K562 (cell line): Measurements from ENCODE around the gene BBC3. TPM values are rescaled to one million over a fixed set of nuclear protein-coding genes. Genes with fewer than 3 reads are reported as not detected.
A peak's percentile ranks its signal among the peaks of the same experiment; 100 is the strongest.

Experiments
- ATAC-seq: fragments of 200-7000 bp; cut with Tn5 transposase; 3 replicates; pipeline ENCODE4 v1.9.1; 2020; ENCODE audit warnings: moderate library complexity
- BruUV-seq: library from RNA; stranded (reverse); fragments of 400-500 nt; replicated peaks from 2 replicates; lab custom pipeline; 2021; lab: Mats Ljungman, UMichigan
- CTCF ChIA-PET: fragments of 300-600 bp; formaldehyde crosslinking; extraction: SDS; loops from one replicate; lab custom pipeline; 2021; ENCODE audit warnings: low intra/inter-chr PET ratio; lab: Yijun Ruan, JAX
- POLR2A ChIA-PET: fragments of 300-600, 350-650 bp; sonication (Branson Sonifier 250); formaldehyde crosslinking; extraction: SDS; loops from one replicate; lab custom pipeline; 2021; ENCODE audit warnings: antibody characterized with exemption, inconsistent platforms; lab: Yijun Ruan, JAX
- DNase-seq, 4 experiments: peaks; one replicate each; pipeline versions ENCODE4 v3.0.0 to v3.0.0-alpha.2; 2011 to 2018; ENCODE audit warnings: low spot score in 3 of 4, mixed read lengths in 3 of 4; ENCODE audit errors: extremely low read depth in 1 of 4
- FAIRE-seq: peaks from 2 replicates; lab custom pipeline; 2011; peaks lifted over from hg19 to GRCh38; lab: Jason Lieb, UNC
- H2AFZ ChIP-seq: 2 replicates; pipeline ENCODE4 v1.6.0; 2011; ENCODE audit warnings: low read depth, low read length, control low read depth, inconsistent platforms
- H3K27ac ChIP-seq: fragments of 200-600 bp; 3 replicates; pipeline ENCODE4 v1.8.0; 2011; ENCODE audit warnings: low read depth, mild to moderate bottlenecking, control low read depth, inconsistent platforms, low read length, moderate library complexity, mixed read lengths; ENCODE audit errors: extremely low read depth
- H3K27me3 ChIP-seq, 2 experiments: fragments of 300-600 bp in 1 of 2; 2 replicates in 1 of 2; 3 replicates in 1 of 2; pipeline versions ENCODE4 v1.6.0 to v1.8.0; 2011; ENCODE audit warnings: inconsistent platforms in 2 of 2, low read length in 2 of 2, mild to moderate bottlenecking in 1 of 2, mixed read lengths in 1 of 2, moderate library complexity in 1 of 2; ENCODE audit not compliant: control insufficient read depth in 2 of 2, insufficient read depth in 2 of 2
- H3K36me3 ChIP-seq: fragments of 300-600 bp; 3 replicates; pipeline ENCODE4 v1.8.0; 2011; ENCODE audit warnings: mild to moderate bottlenecking, low read length, inconsistent platforms; ENCODE audit not compliant: control insufficient read depth, insufficient read depth
- H3K4me1 ChIP-seq, 2 experiments: fragments of 200-600 bp in 1 of 2; replicated peaks in 1 of 2; 2 replicates in 1 of 2; 3 replicates in 1 of 2; pipeline versions ENCODE4 v1.5.1 to v1.8.0; 2011; ENCODE audit warnings: inconsistent platforms in 2 of 2, low read length in 2 of 2, mild to moderate bottlenecking in 1 of 2, mixed read lengths in 1 of 2, moderate library complexity in 1 of 2; ENCODE audit not compliant: control insufficient read depth in 2 of 2, insufficient read depth in 2 of 2
- H3K4me2 ChIP-seq: 2 replicates; pipeline ENCODE4 v1.6.1; 2011; ENCODE audit warnings: low read length, control low read depth, inconsistent platforms, mixed read lengths; ENCODE audit not compliant: insufficient read depth
- H3K4me3 ChIP-seq: fragments of 200-600 bp; sonication (generic), shearing (Covaris generic); 2 replicates; pipeline ENCODE4 v1.5.1; 2016; ENCODE audit warnings: control low read depth, inconsistent platforms
- H3K79me2 ChIP-seq: fragments of 200-600 bp; 3 replicates; pipeline ENCODE4 v1.8.0; 2011; ENCODE audit warnings: low read length, inconsistent platforms; ENCODE audit not compliant: control insufficient read depth, insufficient read depth
- H3K9ac ChIP-seq, 2 experiments: 2 replicates each; pipeline versions ENCODE4 v1.6.0 to v1.6.1; 2011; ENCODE audit warnings: low read depth in 2 of 2, low read length in 2 of 2, control low read depth in 1 of 2, inconsistent platforms in 1 of 2, mild to moderate bottlenecking in 1 of 2, mixed read lengths in 1 of 2; ENCODE audit not compliant: insufficient read depth in 1 of 2
- H3K9me1 ChIP-seq: one replicate; pipeline ENCODE4 v1.6.0; 2011; ENCODE audit warnings: inconsistent platforms, mild to moderate bottlenecking, low read length, moderate library complexity; ENCODE audit not compliant: control insufficient read depth, insufficient read depth
- H3K9me3 ChIP-seq: replicated peaks from 2 replicates; pipeline ENCODE4 v1.5.1; 2011; ENCODE audit warnings: low read depth, low read length, inconsistent platforms; ENCODE audit not compliant: control insufficient read depth, insufficient read depth
- H4K20me1 ChIP-seq: replicated peaks from 2 replicates; pipeline ENCODE4 v1.6.1; 2011; ENCODE audit warnings: low read length, inconsistent platforms, mixed read lengths; ENCODE audit not compliant: control insufficient read depth, insufficient read depth
- FIP1L1 ChIP-seq: fragments of 200-400 bp; formaldehyde crosslinking; IDR thresholded peaks from 2 replicates; pipeline ENCODE4 v1.6.1; 2018; ENCODE audit warnings: mild to moderate bottlenecking, low read depth, low read length; ENCODE audit not compliant: poor library complexity, severe bottlenecking
- RBM15 ChIP-seq: fragments of 200-400 bp; formaldehyde crosslinking; IDR thresholded peaks from 2 replicates; pipeline ENCODE4 v1.6.1; 2018; ENCODE audit warnings: mild to moderate bottlenecking, low read length, moderate library complexity; ENCODE audit not compliant: insufficient read depth
- SIX5 ChIP-seq, 2 experiments: IDR thresholded peaks; 2 replicates each; pipeline ENCODE4 v1.6.1; 2011; ENCODE audit warnings: low read length in 2 of 2, borderline replicate concordance in 1 of 2, low read depth in 1 of 2, mild to moderate bottlenecking in 1 of 2, moderate library complexity in 1 of 2; ENCODE audit not compliant: insufficient read depth in 1 of 2
- TEAD1 ChIP-seq, 2 experiments: fragments of 450-650 bp in 1 of 2; sonication (generic) in 1 of 2; formaldehyde crosslinking; IDR thresholded peaks; 2 replicates each; pipeline versions ENCODE4 v1.4.0 to v1.8.0; 2020 to 2022; ENCODE audit warnings: mild to moderate bottlenecking in 2 of 2, missing genetic modification reagents in 1 of 2
- ZBED1 ChIP-seq: IDR thresholded peaks from 2 replicates; pipeline ENCODE4 v1.6.1; 2014
- WGBS: fragments of 100-300 bp; shearing (Covaris generic); methylation state at CpG from one replicate; pipeline ENCODE4 v1.1.6; 2016; ENCODE audit warnings: low coverage, mixed read lengths; ENCODE audit not compliant: insufficient coverage; ENCODE audit errors: missing lambda C conversion rate; 5-methylcytosine and 5-hydroxymethylcytosine counted together
- in situ Hi-C: fragments of 300-500 bp; cut with MboI; formaldehyde crosslinking; loops from 4 replicates; pipeline ENCODE4 v1.15.0; 2018; ENCODE audit warnings: inconsistent platforms, mixed read lengths
- intact Hi-C: fragments of 100-400 bp; cut with micrococcal nuclease; formaldehyde crosslinking; loops from 2 replicates; pipeline ENCODE4 v1.14.2; 2022
- polyA plus RNA-seq, 8 experiments: library from polyadenylated mRNA; depleted of rRNA in 4 of 8; stranded (reverse) in 5 of 8; unstranded in 3 of 8; fragments of >200 nt; fragmentation: Nextera tagmentation in 2 of 8; fragmentation: Illumina TruSeq in 1 of 8; extraction: Ambion mirVana in 2 of 8; extraction: Trizol in 1 of 8; gene quantifications; 2 replicates each; pipeline versions ENCODE4 v1.2.1 to v1.2.3, GENCODE V29; 2011 to 2014; ENCODE audit warnings: inconsistent platforms in 1 of 8, missing spikeins in 1 of 8
- total RNA-seq, 7 experiments: library from RNA; depleted of rRNA in 6 of 7; stranded (reverse); fragments of >200 nt in 6 of 7; fragmentation: Illumina TruSeq in 2 of 7; extraction: Trizol in 2 of 7; gene quantifications; 2 replicates each; pipeline versions ENCODE4 v1.2.1 to v1.2.3, GENCODE V29; 2011 to 2021; ENCODE audit warnings: low replicate concordance in 1 of 7
- TF ChIP-seq, protein P1 (sequence below), 2 experiments: fragments of 450-650 bp in 1 of 2; IDR thresholded peaks; 2 replicates each; pipeline ENCODE4 v1.6.1; 2011 to 2017; ENCODE audit warnings: low read depth in 2 of 2, antibody characterized with exemption in 1 of 2, borderline replicate concordance in 1 of 2, low read length in 1 of 2, mild to moderate bottlenecking in 1 of 2, mixed read lengths in 1 of 2; ENCODE audit not compliant: control insufficient read depth in 1 of 2
- TF ChIP-seq, protein P2 (sequence below): fragments of 200-800 bp; sonication (Bioruptor generic); IDR thresholded peaks from 2 replicates; pipeline ENCODE4 v1.6.1; 2017; ENCODE audit warnings: missing genetic modification characterization, missing compliant biosample characterization
- TF ChIP-seq, protein P3 (sequence below): sonication (generic); formaldehyde crosslinking; IDR thresholded peaks from 2 replicates; pipeline ENCODE4 v1.8.0; 2022; ENCODE audit warnings: mild to moderate bottlenecking, missing genetic modification reagents

The BBC3 gene
- total and polyA plus RNA-seq, 9 of the 15 experiments (the other 6 are each of a cell fraction or from before 2014, with no cell fraction given) = 0.15 to 30.7 (median 4.8) TPM

DNA sequence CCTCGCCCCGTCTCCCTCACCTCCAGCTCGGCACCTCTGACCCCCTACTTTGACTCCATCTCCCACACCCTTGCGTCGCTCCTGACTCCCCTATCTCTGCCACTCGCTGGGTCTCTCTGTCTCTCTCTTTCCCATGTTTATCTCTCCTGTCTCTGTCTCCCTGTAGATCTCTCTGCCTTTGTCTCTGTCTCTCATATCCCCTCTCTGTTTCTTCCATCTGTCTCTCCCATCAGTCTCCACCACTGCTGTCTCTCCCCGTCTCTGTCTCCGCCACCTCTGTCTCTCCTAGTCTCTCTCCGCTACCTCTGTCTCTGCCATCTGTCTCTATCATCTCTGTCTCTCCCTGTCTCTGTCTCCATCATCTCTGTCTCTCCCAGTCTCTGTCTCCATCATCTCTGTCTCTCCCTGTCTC lies 12.4 kb upstream of the BBC3 start (continued):
- TF ChIP-seq, protein P1, sequence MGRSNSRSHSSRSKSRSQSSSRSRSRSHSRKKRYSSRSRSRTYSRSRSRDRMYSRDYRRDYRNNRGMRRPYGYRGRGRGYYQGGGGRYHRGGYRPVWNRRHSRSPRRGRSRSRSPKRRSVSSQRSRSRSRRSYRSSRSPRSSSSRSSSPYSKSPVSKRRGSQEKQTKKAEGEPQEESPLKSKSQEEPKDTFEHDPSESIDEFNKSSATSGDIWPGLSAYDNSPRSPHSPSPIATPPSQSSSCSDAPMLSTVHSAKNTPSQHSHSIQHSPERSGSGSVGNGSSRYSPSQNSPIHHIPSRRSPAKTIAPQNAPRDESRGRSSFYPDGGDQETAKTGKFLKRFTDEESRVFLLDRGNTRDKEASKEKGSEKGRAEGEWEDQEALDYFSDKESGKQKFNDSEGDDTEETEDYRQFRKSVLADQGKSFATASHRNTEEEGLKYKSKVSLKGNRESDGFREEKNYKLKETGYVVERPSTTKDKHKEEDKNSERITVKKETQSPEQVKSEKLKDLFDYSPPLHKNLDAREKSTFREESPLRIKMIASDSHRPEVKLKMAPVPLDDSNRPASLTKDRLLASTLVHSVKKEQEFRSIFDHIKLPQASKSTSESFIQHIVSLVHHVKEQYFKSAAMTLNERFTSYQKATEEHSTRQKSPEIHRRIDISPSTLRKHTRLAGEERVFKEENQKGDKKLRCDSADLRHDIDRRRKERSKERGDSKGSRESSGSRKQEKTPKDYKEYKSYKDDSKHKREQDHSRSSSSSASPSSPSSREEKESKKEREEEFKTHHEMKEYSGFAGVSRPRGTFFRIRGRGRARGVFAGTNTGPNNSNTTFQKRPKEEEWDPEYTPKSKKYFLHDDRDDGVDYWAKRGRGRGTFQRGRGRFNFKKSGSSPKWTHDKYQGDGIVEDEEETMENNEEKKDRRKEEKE (IDR thresholded peaks at IDR 0.05; ENCODE audit: borderline replicate concordance in 1 of 2, control insufficient read depth in 1 of 2, low read depth in 2 of 2, low read length in 1 of 2) = peak in 1 of 2 experiments; percentile 46; a peak in 1 of 4 replicates
- TF ChIP-seq, all 486 proteins: peak for 47

DNA sequence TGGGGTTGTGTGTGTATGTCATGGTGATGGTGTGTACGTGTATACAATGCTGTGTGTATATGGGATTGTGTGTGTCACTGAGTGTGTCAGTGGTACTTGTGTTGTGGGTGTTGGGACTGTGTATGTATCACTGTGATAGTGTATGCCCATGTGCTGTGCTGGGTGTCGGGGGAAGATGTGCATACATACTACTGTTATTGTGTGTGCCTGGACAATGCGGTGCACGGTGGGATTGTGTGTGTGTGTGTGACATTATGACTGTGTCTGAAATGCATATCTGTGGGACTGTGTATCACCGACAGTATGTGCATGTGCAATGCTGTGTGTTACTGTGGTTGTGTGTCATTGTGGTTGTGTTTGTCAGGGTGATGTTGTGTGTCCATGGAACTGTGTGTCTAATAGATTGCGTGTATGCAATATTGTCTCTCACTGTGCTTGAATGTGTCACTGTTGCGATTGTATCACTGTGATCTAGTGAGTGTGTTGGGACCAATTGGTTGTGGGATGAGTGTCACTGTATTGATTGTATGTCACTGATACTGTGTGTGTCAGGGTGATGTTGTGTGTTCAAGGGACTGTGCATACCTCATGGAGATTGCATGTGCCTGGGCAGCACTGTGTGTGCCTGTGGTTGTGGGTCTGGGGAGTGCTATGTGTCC lies 11.0 kb upstream of the BBC3 start:
- Histone ChIP-seq H3K9ac (peak overlapping the region in 1 of 2 experiments; percentile 65; a peak in 2 of 4 replicates), H3K36me3 (no peaks in the 10 kb centered on the region), H3K27me3 (no peaks in the 10 kb centered on the region), H3K4me2 (peak overlapping the region; percentile 73), H3K79me2 (no peaks in the 10 kb centered on the region; the same call in 2 of the 3 replicates), H3K4me1 (peaks cover 28 to 46% of the 10 kb centered on the region in 2 experiments; a peak in 4 of 5 replicates), H3K27ac (peak overlapping the region; percentile 74), H3K9me1 (no peaks in the 10 kb centered on the region), H3K4me3 (no peak overlapping the region), H2AFZ (peak overlapping the region; percentile 37), H3K9me3 (no peaks in the 10 kb centered on the region; the same call in 1 of the 2 replicates), H4K20me1 (no peaks in the 10 kb centered on the region)
- FAIRE-seq (no peak), ATAC-seq (no peak), DNase-seq (no peak)
- in situ Hi-C loops = loop anchor here (10.0 kb wide), 1 partner anchor 387 kb away; the partner anchor contains the start of gene AP2S1
- ChIA-PET CTCF (no interaction called here), POLR2A (interaction anchor here (2.0 to 5.2 kb wide), 2 partner anchors 14 to 16 kb away, joined by 8 to 112 read pairs; no protein-coding TSS in a partner anchor)
- 81% methylated on average over 7 of the region's 7 CpGs for WGBS
- intact Hi-C loops = loop anchor here (5.0 to 10.0 kb wide), 3 partner anchors 90 to 377 kb away; partner anchors contain the start of gene ARHGAP35
- BruUV-seq = no TSS peak
- no peak for TF ChIP-seq RBM15
- TF ChIP-seq SIX5 (IDR thresholded peaks at IDR 0.05; ENCODE audit: borderline replicate concordance in 1 of 2, insufficient read depth in 1 of 2, low read depth in 1 of 2, low read length in 2 of 2) = no peak
- TF ChIP-seq, protein P2, sequence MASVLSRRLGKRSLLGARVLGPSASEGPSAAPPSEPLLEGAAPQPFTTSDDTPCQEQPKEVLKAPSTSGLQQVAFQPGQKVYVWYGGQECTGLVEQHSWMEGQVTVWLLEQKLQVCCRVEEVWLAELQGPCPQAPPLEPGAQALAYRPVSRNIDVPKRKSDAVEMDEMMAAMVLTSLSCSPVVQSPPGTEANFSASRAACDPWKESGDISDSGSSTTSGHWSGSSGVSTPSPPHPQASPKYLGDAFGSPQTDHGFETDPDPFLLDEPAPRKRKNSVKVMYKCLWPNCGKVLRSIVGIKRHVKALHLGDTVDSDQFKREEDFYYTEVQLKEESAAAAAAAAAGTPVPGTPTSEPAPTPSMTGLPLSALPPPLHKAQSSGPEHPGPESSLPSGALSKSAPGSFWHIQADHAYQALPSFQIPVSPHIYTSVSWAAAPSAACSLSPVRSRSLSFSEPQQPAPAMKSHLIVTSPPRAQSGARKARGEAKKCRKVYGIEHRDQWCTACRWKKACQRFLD (CRISPR knock-in tag) = peak; percentile 62; the same call in 1 of the 2 replicates
- no peak for TF ChIP-seq ZBED1
- no peak for TF ChIP-seq FIP1L1
- TF ChIP-seq, protein P3, sequence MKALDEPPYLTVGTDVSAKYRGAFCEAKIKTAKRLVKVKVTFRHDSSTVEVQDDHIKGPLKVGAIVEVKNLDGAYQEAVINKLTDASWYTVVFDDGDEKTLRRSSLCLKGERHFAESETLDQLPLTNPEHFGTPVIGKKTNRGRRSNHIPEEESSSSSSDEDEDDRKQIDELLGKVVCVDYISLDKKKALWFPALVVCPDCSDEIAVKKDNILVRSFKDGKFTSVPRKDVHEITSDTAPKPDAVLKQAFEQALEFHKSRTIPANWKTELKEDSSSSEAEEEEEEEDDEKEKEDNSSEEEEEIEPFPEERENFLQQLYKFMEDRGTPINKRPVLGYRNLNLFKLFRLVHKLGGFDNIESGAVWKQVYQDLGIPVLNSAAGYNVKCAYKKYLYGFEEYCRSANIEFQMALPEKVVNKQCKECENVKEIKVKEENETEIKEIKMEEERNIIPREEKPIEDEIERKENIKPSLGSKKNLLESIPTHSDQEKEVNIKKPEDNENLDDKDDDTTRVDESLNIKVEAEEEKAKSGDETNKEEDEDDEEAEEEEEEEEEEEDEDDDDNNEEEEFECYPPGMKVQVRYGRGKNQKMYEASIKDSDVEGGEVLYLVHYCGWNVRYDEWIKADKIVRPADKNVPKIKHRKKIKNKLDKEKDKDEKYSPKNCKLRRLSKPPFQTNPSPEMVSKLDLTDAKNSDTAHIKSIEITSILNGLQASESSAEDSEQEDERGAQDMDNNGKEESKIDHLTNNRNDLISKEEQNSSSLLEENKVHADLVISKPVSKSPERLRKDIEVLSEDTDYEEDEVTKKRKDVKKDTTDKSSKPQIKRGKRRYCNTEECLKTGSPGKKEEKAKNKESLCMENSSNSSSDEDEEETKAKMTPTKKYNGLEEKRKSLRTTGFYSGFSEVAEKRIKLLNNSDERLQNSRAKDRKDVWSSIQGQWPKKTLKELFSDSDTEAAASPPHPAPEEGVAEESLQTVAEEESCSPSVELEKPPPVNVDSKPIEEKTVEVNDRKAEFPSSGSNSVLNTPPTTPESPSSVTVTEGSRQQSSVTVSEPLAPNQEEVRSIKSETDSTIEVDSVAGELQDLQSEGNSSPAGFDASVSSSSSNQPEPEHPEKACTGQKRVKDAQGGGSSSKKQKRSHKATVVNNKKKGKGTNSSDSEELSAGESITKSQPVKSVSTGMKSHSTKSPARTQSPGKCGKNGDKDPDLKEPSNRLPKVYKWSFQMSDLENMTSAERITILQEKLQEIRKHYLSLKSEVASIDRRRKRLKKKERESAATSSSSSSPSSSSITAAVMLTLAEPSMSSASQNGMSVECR (CRISPR knock-in tag) = peak; percentile 62; the same call in 1 of the 2 replicates
- TF ChIP-seq TEAD1 (CRISPR knock-in tag; IDR thresholded peaks at IDR 0.05) = peak in 1 of 2 experiments; percentile 77; a peak in 1 of 4 replicates
